HepG2 (cell line): ENCODE data around the gene ARL6IP4.

ENCODE experiments used
- NFYB ChIP-seq: sonication (generic); formaldehyde crosslinking; IDR thresholded peaks from 2 replicates; pipeline ENCODE4 v1.4.0; 2020; ENCODE audit warnings: missing genetic modification reagents
- ZFP36 ChIP-seq: fragments of 150-350 bp; IDR thresholded peaks from 2 replicates; pipeline ENCODE4 v1.6.1; 2018; ENCODE audit warnings: borderline replicate concordance, low read length, low read depth; ENCODE audit not compliant: partially characterized antibody
- ZNF687 ChIP-seq: sonication (generic); formaldehyde crosslinking; IDR thresholded peaks from 2 replicates; pipeline ENCODE4 v1.5.1; 2020; ENCODE audit warnings: mild to moderate bottlenecking, missing genetic modification reagents, moderate library complexity

GRCh38 chr12:122994140-122994675, 13.7 kb downstream of the ARL6IP4 start:
- TF ChIP-seq ZFP36 (no peak), NFYB (CRISPR knock-in tag) (no peak), ZNF687 (no peak)
